GM12864 (cell line): ENCODE measurements around the gene CA7.

Experiments
- DNase-seq: peaks from one replicate; pipeline ENCODE4 v3.0.0-alpha.2; 2011; ENCODE audit warnings: low read depth
- H3K4me3 ChIP-seq: 2 replicates; pipeline ENCODE4 v1.5.1; 2011; ENCODE audit warnings: mild to moderate bottlenecking, low read depth, low read length, control low read depth
- CTCF ChIP-seq: IDR thresholded peaks from 2 replicates; pipeline ENCODE4 v1.5.1; 2011; ENCODE audit warnings: low read depth, mild to moderate bottlenecking, moderate library complexity, low read length, control low read depth, inconsistent platforms; ENCODE audit errors: missing control alignments

Gene CA7

DNA sequence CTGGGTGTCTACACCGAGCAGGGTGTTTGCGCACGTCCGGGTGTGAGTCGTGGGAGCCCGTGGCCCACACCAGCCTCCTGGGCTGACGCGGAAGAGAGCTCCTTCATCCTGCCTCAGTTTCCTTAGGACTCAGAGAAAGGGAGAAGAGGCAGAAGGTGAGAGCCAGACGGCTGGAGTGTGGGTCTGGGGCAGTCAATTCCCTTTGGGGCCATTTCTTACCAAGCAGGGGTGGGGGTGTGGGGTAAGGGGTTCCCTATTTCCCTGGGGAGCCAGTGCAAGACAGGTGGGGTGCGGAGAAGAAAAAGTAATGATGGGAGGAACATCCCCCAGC lies 831 bp downstream of the CA7 start:
- DNase-seq, result no peak
- TF ChIP-seq CTCF, result no peak
- H3K4me3 ChIP-seq, result no peak overlapping the region

- no peak for DNase-seq
- no peak overlapping the region for H3K4me3 ChIP-seq
- no peak for TF ChIP-seq CTCF
These were observed 1.6 kb downstream of the CA7 start for GRCh38 chr16:66845791-66846221.

GRCh38 chr16:66846266-66846665 lies 2.1 kb downstream of the CA7 start:
- TF ChIP-seq CTCF, result no peak
- H3K4me3 ChIP-seq, result no peak overlapping the region

GRCh38 chr16:66846831-66847230 lies 2.6 kb downstream of the CA7 start:
- no peak for TF ChIP-seq CTCF
- no peak overlapping the region for H3K4me3 ChIP-seq
- no peak for DNase-seq

More at GRCh38 chr16:66846266-66846665, 2.1 kb downstream of the CA7 start:
- no peak for DNase-seq

GRCh38 chr16:66847533-66848067 lies 3.4 kb downstream of the CA7 start:
- DNase-seq, result no peak
- H3K4me3 ChIP-seq, result no peak overlapping the region
- no peak for TF ChIP-seq CTCF

DNA sequence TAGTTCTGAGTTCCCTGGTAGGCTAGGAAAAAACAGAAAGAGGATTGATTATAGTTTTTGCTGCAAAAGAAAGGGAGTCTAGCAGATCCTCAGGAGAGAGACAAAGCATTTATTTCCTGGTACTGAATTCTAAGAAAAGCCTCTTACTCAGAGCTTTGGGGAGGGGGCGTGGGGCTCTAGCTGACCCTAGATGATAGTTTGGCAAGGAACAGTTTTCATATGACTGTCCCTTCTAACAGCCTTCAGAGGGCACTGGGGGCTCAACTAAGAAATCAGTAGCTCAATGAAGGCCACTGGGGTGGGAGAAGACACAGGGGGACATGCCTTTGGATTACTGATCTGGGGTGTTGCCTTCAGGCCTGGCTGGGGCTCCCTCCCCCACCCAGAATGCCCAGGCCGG lies 4.0 kb downstream of the CA7 start:
- no peak for TF ChIP-seq CTCF
- DNase-seq, result no peak
- no peak overlapping the region for H3K4me3 ChIP-seq

DNA sequence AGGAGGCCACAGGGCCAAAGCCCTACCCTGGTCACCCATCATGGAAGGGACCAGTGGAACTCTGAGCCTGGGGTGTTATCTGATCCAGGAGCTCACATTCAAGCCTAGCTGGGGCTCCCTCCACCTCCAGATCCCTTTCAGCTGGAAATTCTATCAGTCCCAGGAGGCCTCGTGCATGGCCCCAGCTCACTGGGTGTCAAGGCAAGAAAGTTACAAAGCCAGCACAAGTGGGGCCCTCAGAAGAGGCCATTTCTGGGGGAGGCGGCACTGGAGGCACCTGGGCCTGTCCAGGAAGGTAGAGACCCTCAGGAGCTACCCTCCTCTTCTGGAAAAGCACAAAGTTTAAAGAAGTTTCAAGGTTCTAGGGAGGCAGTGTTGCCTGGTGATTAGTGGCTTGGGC lies 4.8 kb downstream of the CA7 start:
- no peak for DNase-seq
- no peak for TF ChIP-seq CTCF
- H3K4me3 ChIP-seq, result no peak overlapping the region
